Measurements from ENCODE around the gene SARM1. TPM values are rescaled to one million over a fixed set of nuclear protein-coding genes. Genes with fewer than 3 reads are reported as not detected.

Gene SARM1
- polyA plus RNA-seq, 1 donor (not counting 4 experiments of a cell fraction or from before 2014, with no cell fraction given), result 0.90 TPM

GRCh38 chr17:28388106-28388505, 16.6 kb downstream of the SARM1 start:
- Histone ChIP-seq H2AFZ (ENCODE audit: control insufficient read depth, low read length) (no peak overlapping the region), H3K4me3 (ENCODE audit: control insufficient read depth in 2 of 3, extremely low read depth in 1 of 3, insufficient read depth in 2 of 3, low read depth in 1 of 3, low read length in 3 of 3) (no peak overlapping the region), H3K27me3 (ENCODE audit: control insufficient read depth, extremely low read depth, insufficient read depth, low read length) (peaks cover 18% of the 10 kb centered on the region), H3K79me2 (ENCODE audit: control insufficient read depth, insufficient read depth, low read length) (no peaks in the 10 kb centered on the region), H4K20me1 (ENCODE audit: control insufficient read depth, extremely low read depth, insufficient read depth, low read length) (no peaks in the 10 kb centered on the region), H3K9me3 (ENCODE audit: control insufficient read depth, low read depth, low read length) (no peaks in the 10 kb centered on the region), H3K4me2 (ENCODE audit: control insufficient read depth, extremely low read depth, insufficient read depth, low read depth, low read length) (no peak overlapping the region), H3K36me3 (ENCODE audit: control insufficient read depth in 2 of 2, extremely low read depth in 1 of 2, insufficient read depth in 2 of 2, low read length in 2 of 2) (no peaks in the 10 kb centered on the region), H3K27ac (ENCODE audit: control insufficient read depth, insufficient read depth, low read length) (no peak overlapping the region), H3K4me1 (ENCODE audit: control insufficient read depth, extremely low read depth, insufficient read depth, low read length) (peaks cover 10% of the 10 kb centered on the region), H3K9ac (ENCODE audit: control insufficient read depth, extremely low read depth, insufficient read depth, low read length) (no peak overlapping the region), H3K9me1 (ENCODE audit: control insufficient read depth, extremely low read depth, insufficient read depth, low read length) (no peaks in the 10 kb centered on the region)
- no peak for FAIRE-seq
- TF ChIP-seq EZH2 (IDR thresholded peaks at IDR 0.05; ENCODE audit: low read length) (no peak), CTCF (optimal IDR thresholded peaks at IDR 0.05 in 1 of 3, IDR thresholded peaks at IDR 0.05 in 1 of 3, conservative IDR thresholded peaks at IDR 0.05 in 1 of 3; ENCODE audit: extremely low read depth in 1 of 3, insufficient read depth in 2 of 3, low read length in 3 of 3) (no peak)
- dilution Hi-C loops (cut with MboI; ENCODE audit: extremely low pct_ligation_motif_present, low sequenced_read_pairs), result no loop called here
- no peak for DNase-seq (ENCODE audit: low read depth, low spot score)

GRCh38 chr17:28390141-28390540, 18.6 kb downstream of the SARM1 start:
- DNase-seq (ENCODE audit: low read depth, low spot score) (no peak), FAIRE-seq (no peak)
- Histone ChIP-seq H3K9me1 (ENCODE audit: control insufficient read depth, extremely low read depth, insufficient read depth, low read length) (no peaks in the 10 kb centered on the region), H3K9ac (ENCODE audit: control insufficient read depth, extremely low read depth, insufficient read depth, low read length) (no peak overlapping the region), H3K27me3 (ENCODE audit: control insufficient read depth, extremely low read depth, insufficient read depth, low read length) (no peaks in the 10 kb centered on the region), H4K20me1 (ENCODE audit: control insufficient read depth, extremely low read depth, insufficient read depth, low read length) (no peaks in the 10 kb centered on the region), H3K36me3 (ENCODE audit: control insufficient read depth in 2 of 2, extremely low read depth in 1 of 2, insufficient read depth in 2 of 2, low read length in 2 of 2) (no peaks in the 10 kb centered on the region), H3K4me1 (ENCODE audit: control insufficient read depth, extremely low read depth, insufficient read depth, low read length) (peaks cover 9% of the 10 kb centered on the region), H3K79me2 (ENCODE audit: control insufficient read depth, insufficient read depth, low read length) (no peaks in the 10 kb centered on the region), H3K9me3 (ENCODE audit: control insufficient read depth, low read depth, low read length) (no peaks in the 10 kb centered on the region), H3K27ac (ENCODE audit: control insufficient read depth, insufficient read depth, low read length) (no peak overlapping the region), H3K4me2 (ENCODE audit: control insufficient read depth, extremely low read depth, insufficient read depth, low read depth, low read length) (no peak overlapping the region), H2AFZ (ENCODE audit: control insufficient read depth, low read length) (no peak overlapping the region), H3K4me3 (ENCODE audit: control insufficient read depth in 2 of 3, extremely low read depth in 1 of 3, insufficient read depth in 2 of 3, low read depth in 1 of 3, low read length in 3 of 3) (no peak overlapping the region)
- TF ChIP-seq CTCF (optimal IDR thresholded peaks at IDR 0.05 in 1 of 3, IDR thresholded peaks at IDR 0.05 in 1 of 3, conservative IDR thresholded peaks at IDR 0.05 in 1 of 3; ENCODE audit: extremely low read depth in 1 of 3, insufficient read depth in 2 of 3, low read length in 3 of 3) (no peak), EZH2 (IDR thresholded peaks at IDR 0.05; ENCODE audit: low read length) (no peak)
- dilution Hi-C loops (cut with MboI; ENCODE audit: extremely low pct_ligation_motif_present, low sequenced_read_pairs), result no loop called here

Data from keratinocyte (primary cell).